GM21528 (cell line): Measurements from ENCODE around the gene COL6A2.

ENCODE experiments used
- ATAC-seq: cut with Tn5 transposase; IDR thresholded peaks from one replicate; pipeline ENCODE4 v1.9.1; 2021; ENCODE audit warnings: mild to moderate bottlenecking, moderate library complexity; ENCODE audit not compliant: unreplicated experiment, low FRiP score

Gene COL6A2

DNA sequence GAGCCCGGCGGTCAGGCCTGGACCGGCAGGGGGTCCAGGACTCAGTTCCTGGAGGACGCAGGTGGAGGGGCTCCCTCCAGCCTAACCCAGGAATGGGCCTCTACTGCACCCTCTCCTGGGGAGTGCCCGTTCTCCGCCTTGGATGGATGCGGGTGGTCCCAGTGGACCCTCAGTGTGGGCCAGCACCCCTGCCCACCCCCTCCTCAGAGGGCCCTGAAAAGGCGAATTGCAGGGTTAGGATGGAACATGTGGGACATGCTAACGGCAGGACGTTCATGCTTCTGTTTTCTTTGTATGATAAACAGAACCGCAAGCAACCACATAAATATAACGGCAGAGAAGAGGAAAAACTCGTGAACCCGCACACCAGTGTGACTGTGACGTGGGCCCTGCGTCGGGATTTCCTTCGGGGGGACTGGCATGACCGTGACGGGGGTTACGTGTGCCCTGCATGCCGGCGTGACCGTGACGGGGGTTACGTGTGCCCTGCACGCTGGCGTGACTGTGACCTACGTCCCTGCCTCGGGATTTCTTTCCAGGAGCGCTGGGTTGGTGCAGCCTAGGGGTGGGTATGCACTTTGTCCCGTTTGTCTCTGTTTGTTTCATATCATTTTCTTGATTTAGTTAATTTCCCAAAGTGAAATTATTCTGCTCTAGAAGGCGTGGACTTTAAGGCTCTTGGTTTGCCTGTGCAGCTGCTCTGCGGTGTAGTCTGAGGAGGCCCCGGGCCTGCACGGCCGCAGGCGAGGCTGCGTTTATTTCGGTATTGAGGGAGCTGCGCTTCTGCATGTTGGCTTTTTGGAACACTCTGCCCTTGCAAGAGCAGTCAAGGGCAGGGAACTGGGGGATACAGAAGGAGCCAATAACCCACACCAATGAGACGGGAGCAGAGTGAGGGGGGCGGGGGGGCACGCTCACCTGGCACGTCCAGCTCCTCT lies 54.3 kb downstream of the COL6A2 start:
- ATAC-seq = no peak

- ATAC-seq = no peak
Measured at GRCh38 chr21:46152927-46153246, 55.0 kb downstream of the COL6A2 start.

DNA sequence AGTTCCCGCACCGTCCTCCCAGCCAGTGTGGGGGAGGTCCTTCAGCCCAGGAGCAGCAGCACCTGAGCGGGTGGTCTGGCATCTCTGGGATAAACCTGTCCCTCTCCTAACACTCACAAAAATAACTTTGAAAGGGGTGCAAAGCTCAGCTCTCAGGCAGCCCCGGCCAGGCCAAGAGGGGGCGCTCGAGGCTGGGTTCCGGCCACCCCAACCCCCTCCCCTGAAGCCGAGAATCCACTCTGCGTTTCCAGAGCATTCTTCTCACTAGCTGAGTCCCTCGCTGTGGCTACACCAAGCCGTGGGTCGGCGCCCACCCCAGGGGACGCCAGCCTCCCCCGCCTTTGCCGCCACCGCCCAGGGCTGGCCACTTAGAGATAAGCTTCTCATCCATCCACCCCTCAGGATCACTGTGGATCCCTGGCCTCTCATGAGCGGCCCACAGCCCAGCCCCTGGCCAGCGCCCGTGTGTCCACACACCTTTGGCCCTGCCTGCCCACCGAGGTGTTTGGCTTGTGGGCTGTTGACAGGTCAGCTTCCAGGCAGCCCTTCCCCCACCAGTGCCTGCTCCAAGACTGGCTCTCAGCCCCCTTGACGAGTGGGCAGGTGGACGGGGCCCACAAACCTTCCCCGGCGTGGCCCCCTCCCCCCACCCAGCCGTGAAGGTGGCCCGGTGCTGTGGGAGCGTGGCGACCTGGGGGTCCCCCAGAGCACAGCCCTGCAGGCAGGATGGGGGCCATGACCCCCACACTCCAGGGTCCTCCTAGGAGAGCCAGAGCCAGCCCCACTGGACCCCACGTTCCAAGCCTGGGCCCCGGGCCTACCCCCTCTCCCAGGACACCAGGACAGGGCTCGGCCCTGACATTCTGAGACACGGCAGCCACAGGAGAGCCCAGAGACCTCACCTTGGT lies 55.6 kb downstream of the COL6A2 start:
- ATAC-seq = no peak

DNA sequence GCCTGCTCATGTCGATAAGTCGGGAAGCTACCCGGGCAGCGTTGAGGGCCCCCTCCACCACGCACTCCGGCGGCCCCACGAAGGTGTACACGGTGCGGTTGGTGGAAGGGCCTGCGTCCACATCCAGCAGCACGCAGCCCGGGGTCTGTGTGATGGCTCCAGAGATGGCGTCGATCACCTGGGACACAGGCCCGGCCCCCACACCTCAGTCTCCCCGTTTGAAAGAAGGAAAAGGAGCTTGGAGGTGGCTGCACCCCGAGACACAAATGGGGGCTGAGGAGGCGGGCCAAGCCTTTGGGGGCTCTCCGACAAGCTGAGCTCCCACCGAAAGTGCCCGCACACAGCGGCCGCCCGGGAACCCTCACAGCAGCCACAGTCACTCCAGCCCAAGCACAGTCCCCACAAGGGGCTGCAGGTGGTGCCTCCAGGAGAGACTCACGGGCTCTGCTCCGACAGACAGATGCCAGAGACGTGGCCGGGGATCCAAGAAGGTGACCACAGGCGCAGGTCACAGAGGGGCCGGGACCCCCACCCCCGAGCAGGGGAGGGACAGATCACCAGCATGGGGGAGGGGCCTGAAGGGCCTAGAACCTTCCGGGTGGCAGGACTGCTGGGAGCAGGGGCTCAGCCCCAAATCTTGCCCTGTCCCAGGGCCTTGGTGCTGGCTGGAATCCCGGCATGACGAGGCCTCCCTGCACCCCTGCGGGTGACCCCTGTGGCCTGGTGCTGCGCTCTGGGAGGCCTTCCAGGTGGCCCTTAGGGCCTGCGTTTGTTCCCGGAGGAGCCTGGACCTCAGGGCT lies 56.4 kb downstream of the COL6A2 start:
- ATAC-seq = no peak

GRCh38 chr21:46154955-46155513 lies 57.1 kb downstream of the COL6A2 start:
- no peak for ATAC-seq

GRCh38 chr21:46155514-46156377 lies 57.8 kb downstream of the COL6A2 start, which contains the start of gene FTCD:
FTCD (minus strand) TSS chr21:46155579; CDS start chr21:46155523, 56 bp downstream.
- ATAC-seq = no peak

DNA sequence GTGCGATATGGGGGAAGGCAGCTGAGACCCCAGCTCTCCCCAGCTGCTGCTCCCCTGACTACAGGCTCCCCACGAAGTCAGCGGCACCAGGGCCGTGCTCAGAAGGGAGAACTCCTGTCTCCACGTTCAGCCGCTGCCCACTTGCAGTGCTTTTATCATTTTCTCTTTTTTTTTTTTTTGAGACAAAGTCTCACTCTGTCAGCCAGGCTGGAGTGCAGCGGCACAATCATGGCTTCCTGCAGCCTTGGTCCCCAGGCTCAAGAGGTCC lies 58.4 kb downstream of the COL6A2 start:
- no peak for ATAC-seq

GRCh38 chr21:46156678-46157077 lies 58.8 kb downstream of the COL6A2 start:
- ATAC-seq = no peak

GRCh38 chr21:46157396-46157986 lies 59.6 kb downstream of the COL6A2 start:
- no peak for ATAC-seq

GRCh38 chr21:46157987-46158451 lies 60.1 kb downstream of the COL6A2 start:
- no peak for ATAC-seq

DNA sequence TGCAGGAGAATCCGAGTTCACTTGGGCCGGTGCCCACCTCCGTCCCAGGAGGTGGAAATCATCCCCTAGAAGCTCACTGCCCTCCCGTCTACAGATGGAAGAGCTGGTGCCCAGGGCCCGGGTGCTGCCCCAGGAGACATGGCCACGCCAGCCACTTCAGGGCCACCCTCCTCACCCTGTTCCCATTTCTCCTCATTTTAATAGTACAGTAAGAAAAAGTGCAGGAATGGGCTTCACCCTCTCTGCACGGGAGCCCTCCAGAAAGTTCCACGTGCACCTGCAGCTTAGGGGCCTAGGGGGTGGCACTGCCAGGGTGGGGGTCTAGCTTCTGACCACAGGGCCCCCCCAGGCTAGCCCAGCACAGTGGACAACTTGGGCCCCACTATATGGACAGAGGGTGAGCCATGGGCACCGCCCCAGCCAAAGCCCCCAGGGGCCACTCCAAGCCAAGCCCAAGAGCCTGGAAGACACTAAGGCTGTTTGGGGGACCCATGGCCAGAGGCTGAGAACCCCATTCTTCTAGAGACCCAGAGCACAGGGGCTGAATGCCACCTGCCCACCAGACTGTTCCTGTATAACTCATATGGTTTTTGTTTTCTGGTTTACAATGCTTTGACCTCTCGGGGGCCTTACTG lies 60.9 kb downstream of the COL6A2 start:
- no peak for ATAC-seq

DNA sequence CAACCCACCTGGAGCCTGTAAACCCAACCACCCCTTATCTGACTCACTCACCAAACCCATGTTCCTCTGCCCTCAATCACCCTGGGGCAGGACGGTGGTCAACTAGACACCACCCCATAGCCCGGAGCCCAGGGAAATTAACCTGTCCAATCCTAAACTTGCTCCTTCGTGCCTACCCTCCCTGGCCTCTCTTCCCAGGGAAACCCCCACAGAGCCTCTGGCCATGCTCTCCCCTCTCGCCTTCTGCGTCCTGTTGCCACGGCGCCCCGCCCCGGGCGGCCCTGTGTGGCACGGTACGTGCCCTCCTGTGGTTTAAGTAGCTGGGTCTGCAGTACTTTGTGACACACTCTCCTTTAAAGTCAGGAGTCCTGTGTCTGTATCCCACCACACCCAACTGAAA lies 61.5 kb downstream of the COL6A2 start:
- no peak for ATAC-seq

GRCh38 chr21:46159841-46160656 lies 62.1 kb downstream of the COL6A2 start:
- no peak for ATAC-seq

DNA sequence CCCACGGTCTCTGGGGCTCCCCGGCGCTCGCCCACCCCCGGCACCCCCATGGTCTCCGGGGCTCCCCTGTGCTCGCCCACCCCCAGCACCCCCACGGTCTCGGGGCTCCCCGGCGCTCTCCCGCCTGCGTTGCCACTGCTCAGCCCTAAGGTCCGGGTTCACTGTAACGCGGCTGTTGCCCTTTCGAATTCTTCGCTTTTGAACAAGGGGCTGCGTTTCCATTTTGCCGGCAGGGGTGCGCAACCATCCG lies 62.7 kb downstream of the COL6A2 start:
- ATAC-seq = no peak

GRCh38 chr21:46160907-46161632 lies 63.2 kb downstream of the COL6A2 start:
- no peak for ATAC-seq

GRCh38 chr21:46161633-46162592 lies 64.0 kb downstream of the COL6A2 start:
- ATAC-seq = no peak
